ENCODE results near the gene KRT25. TPM values are rescaled to one million over a fixed set of nuclear protein-coding genes. Genes with fewer than 3 reads are reported as not detected.

Gene KRT25, protein sequence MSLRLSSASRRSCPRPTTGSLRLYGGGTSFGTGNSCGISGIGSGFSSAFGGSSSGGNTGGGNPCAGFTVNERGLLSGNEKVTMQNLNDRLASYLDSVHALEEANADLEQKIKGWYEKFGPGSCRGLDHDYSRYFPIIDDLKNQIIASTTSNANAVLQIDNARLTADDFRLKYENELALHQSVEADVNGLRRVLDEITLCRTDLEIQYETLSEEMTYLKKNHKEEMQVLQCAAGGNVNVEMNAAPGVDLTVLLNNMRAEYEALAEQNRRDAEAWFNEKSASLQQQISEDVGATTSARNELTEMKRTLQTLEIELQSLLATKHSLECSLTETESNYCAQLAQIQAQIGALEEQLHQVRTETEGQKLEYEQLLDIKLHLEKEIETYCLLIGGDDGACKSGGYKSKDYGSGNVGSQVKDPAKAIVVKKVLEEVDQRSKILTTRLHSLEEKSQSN
- not detected for total RNA-seq

DNA sequence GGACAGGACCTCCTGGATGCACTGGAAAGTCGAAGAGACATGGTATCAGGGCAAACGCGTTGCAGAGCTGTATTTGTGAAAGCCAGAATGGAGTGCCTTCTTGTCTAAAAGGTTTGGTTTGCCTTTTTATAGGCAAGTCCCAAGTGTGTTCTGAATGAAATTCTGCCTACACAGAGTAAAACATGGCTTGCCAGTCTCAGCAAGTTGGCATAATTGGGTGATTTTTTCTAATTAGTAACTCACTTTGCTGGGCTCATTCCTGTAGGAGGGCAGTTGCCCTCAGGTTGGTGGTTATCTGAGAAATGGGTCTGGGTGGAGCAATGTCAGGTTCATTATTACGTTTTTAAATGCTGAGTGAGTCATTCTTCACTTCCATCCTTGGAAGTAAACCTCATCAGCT is at the start of gene KRT25:
Gene KRT25 (minus strand): TSS at position 101 of the 400 bp plus-strand sequence. CDS start 60 bp downstream, at position 41.
- peaks cover 38% of the 10 kb centered on the region for H3K27me3 Mint-ChIP-seq
- no peak within 1 kb of the TSS for H3K27ac Mint-ChIP-seq
- DNase-seq (no peak), ATAC-seq (ENCODE audit: low read depth) (no peak)
- H3K36me3 Mint-ChIP-seq, result no peaks in the 10 kb centered on the region
- no peak within 1 kb of the TSS for H3K4me3 Mint-ChIP-seq
- POLR2A ChIA-PET, result no interaction called here
- no peaks in the 10 kb centered on the region for H3K4me1 Mint-ChIP-seq
- H3K9me3 Mint-ChIP-seq, result peaks cover 8% of the 10 kb centered on the region

DNA sequence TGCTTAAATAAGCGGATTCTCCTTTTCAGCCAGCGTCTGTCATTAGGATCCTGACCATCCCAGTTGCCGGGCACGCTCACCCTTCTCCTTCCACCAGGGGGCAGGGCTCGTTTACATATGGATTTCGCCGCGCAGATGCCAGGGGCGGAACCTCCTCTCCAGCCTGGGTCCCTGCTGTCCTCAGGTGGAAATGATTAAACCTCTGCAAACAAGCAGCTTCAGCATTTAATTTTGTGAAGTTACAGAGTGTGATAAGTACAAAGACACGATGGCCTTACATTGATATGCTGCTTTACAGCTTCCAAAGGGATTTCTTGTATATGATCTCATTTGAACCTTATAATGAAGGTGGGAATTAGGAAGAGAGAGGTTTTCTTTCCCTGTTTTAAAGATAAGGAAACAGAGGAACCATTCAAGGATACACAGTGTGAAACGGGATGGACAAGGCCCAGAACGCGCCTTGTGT is 48.5 kb upstream of the KRT25 start:
- ATAC-seq (ENCODE audit: low read depth) (peak; percentile 73), DNase-seq (peak; percentile 75)
- Mint-ChIP-seq H3K9me3 (no peaks in the 10 kb centered on the region), H3K27ac (no peak overlapping the region), H3K27me3 (peaks cover 39% of the 10 kb centered on the region), H3K4me1 (peaks cover 3% of the 10 kb centered on the region), H3K36me3 (no peaks in the 10 kb centered on the region), H3K4me3 (no peak overlapping the region)
- POLR2A ChIA-PET, result no interaction called here

DNA sequence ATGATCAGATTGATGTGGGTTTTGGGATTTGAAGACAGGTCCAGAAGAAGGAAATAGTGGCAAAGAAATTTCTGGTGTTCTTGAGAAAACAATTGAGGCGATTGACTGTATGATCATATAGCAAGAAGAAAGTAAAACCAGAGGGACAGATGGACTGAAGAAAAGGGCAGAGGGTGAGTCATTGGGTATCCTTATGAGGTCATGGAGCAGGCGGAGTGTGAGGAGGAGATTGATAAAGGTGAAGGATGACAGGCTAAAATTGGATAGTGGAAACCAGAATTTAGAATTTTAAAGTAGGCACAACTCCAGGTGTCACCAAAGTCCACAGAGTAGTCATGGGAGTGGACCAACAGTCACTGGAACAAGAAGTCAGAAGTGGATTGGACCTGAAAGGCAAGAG is 46.0 kb upstream of the KRT25 start:
- Mint-ChIP-seq H3K27me3 (peaks cover 27% of the 10 kb centered on the region), H3K4me1 (peaks cover 3% of the 10 kb centered on the region), H3K9me3 (no peaks in the 10 kb centered on the region), H3K4me3 (no peak overlapping the region), H3K27ac (no peak overlapping the region), H3K36me3 (no peaks in the 10 kb centered on the region)
- POLR2A ChIA-PET, result no interaction called here
- ATAC-seq (ENCODE audit: low read depth) (no peak), DNase-seq (no peak)

DNA sequence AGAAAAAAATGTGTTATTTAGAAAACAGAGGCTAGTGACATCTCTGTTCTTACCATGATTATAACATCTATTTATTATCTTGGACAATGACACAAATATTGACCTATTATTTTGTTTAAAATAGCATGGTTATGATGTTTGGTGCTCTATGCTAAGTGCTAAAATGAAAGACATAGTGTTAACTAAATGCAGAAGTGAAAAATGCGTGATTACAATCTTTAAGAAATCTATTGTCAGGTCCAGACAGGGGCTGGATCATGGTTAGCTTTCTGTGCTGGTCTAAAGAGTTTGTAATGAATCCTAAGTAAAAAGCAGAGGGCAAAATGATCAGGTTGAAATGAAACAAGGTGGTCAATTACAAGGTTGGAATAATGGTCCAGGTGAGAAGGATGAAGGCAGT is 45.2 kb upstream of the KRT25 start:
- H3K36me3 Mint-ChIP-seq, result no peaks in the 10 kb centered on the region
- ATAC-seq (ENCODE audit: low read depth), result no peak
- no peak overlapping the region for H3K4me3 Mint-ChIP-seq
- H3K4me1 Mint-ChIP-seq, result peaks cover 3% of the 10 kb centered on the region
- POLR2A ChIA-PET, result no interaction called here
- peaks cover 31% of the 10 kb centered on the region for H3K27me3 Mint-ChIP-seq
- no peak overlapping the region for H3K27ac Mint-ChIP-seq
- no peaks in the 10 kb centered on the region for H3K9me3 Mint-ChIP-seq
- DNase-seq, result no peak

DNA sequence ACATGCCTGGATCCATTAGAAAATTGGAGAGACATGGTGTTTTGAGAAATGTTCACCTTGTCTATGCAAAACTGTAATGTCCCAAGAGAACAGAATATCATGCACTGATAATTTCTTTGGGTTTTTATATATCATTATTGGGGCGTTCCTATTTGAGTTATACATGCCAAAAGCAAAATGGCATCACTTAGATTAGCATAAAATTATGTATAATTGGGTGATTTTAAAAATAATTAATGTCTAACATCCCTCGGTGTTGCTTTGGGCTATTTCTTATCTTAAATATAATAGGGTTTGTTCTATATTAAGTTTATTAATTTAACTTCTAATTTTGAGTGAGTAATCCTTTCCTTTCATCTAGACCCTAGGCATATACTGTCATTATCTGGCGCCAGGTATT is 44.7 kb upstream of the KRT25 start, which contains the start of gene KRT28:
Gene KRT28 (minus strand): TSS at position 101 of the 400 bp plus-strand sequence. CDS start 66 bp downstream, at position 35.
- ATAC-seq (ENCODE audit: low read depth) (no peak), DNase-seq (no peak)
- peaks cover 3% of the 10 kb centered on the region for H3K4me1 Mint-ChIP-seq
- H3K4me3 Mint-ChIP-seq, result no peak within 1 kb of the TSS
- H3K9me3 Mint-ChIP-seq, result no peaks in the 10 kb centered on the region
- H3K27me3 Mint-ChIP-seq, result peaks cover 26% of the 10 kb centered on the region
- POLR2A ChIA-PET, result no interaction called here
- no peak within 1 kb of the TSS for H3K27ac Mint-ChIP-seq
- no peaks in the 10 kb centered on the region for H3K36me3 Mint-ChIP-seq

DNA sequence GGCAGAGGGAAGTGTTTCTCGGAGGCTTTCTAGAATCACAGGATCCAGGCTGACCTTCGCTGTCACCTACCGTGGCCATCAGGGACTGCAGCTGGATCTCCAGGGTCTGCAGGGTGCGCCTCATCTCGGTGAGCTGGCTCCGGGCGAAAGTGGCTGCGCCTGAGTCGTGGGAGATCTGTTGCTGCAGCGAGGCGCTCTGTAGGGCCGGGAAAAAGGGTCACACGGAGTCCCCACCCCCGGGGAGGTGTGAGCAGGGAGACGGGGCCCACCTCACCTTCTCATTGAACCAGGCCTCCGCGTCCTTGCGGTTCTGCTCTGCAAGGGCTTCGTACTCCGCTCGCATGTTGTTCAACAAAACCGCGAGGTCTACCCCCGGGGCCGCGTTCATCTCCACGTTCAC is 41.7 kb upstream of the KRT25 start:
- no peak overlapping the region for H3K27ac Mint-ChIP-seq
- no peak for DNase-seq
- H3K36me3 Mint-ChIP-seq, result no peaks in the 10 kb centered on the region
- POLR2A ChIA-PET, result no interaction called here
- no peaks in the 10 kb centered on the region for H3K4me1 Mint-ChIP-seq
- no peaks in the 10 kb centered on the region for H3K9me3 Mint-ChIP-seq
- ATAC-seq (ENCODE audit: low read depth), result no peak
- peaks cover 24% of the 10 kb centered on the region for H3K27me3 Mint-ChIP-seq
- H3K4me3 Mint-ChIP-seq, result no peak overlapping the region

DNA sequence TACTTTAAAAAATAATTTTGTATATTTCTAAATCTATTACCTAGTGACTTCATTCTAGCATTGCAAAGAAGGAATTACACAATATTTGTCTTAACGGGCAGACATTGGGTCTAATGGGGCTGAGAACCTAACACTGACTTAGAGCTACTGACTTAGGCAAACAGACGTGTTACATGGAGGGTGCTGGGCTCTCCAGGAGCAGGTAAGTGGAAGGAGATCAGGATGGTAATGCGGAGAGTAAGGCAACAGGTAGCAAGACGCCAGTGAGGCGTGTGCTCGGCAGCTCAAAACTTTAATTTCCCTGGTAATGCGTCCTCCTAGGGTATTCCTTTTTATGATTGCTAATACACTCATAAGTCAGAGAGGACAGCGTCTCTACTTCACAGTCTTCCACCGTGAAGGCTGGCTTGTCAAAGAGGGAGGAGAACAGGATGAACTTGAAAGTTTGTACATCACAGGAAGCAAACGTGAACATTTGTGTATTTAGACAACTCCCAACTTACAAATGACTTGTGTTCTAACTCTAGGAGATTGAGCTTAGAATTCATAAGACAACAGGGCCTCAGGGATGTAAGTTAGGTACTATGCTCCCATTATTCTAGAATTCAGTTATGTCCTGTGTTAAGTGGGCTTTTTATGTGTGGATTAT is 40.0 kb upstream of the KRT25 start:
- peaks cover 24% of the 10 kb centered on the region for H3K27me3 Mint-ChIP-seq
- no peak overlapping the region for H3K4me3 Mint-ChIP-seq
- H3K36me3 Mint-ChIP-seq, result no peaks in the 10 kb centered on the region
- POLR2A ChIA-PET, result no interaction called here
- H3K9me3 Mint-ChIP-seq, result no peaks in the 10 kb centered on the region
- no peaks in the 10 kb centered on the region for H3K4me1 Mint-ChIP-seq
- H3K27ac Mint-ChIP-seq, result no peak overlapping the region
- no peak for ATAC-seq (ENCODE audit: low read depth)
- no peak for DNase-seq

DNA sequence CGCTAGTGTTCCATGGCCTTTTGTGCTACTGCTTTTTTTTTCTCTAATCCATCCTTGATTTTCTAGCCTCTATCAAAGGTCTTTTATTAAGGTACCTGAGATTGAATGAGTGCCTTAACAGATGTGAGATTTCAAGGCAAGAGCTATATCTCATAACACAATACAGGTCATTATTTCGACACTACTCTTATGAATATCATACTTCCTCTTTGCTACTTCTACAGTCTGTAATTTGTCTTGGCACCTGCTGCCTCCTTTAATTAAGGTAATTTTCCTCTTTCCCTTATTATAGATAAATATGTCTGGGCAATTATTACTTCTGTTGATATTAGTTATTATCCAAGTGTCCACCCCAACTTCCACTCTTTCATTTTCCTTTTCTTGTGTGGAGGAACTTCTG is 39.3 kb upstream of the KRT25 start:
- ATAC-seq (ENCODE audit: low read depth), result no peak
- Mint-ChIP-seq H3K9me3 (no peaks in the 10 kb centered on the region), H3K4me3 (no peak overlapping the region), H3K27me3 (peaks cover 22% of the 10 kb centered on the region), H3K36me3 (no peaks in the 10 kb centered on the region), H3K27ac (no peak overlapping the region), H3K4me1 (no peaks in the 10 kb centered on the region)
- POLR2A ChIA-PET, result no interaction called here
- DNase-seq, result no peak

DNA sequence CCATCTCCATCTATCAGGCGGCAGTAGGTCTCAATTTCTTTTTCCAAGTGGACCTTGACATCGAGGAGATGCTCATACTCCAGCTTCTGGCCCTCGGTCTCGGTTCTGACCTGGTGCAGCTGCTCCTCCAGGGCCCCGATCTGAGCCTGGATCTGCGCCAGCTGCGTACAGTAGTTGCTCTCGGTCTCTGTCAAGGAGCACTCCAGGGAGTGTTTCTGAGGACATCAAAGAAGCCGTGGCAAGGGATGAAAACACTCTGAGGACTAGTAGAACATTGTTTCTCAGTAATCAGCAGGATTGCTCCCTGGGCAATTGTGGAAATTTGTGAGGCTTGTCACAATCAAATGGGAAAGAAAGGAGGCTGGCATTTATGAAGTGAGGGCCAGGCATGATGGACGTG is 38.7 kb upstream of the KRT25 start:
- POLR2A ChIA-PET, result no interaction called here
- no peak overlapping the region for H3K27ac Mint-ChIP-seq
- H3K4me3 Mint-ChIP-seq, result no peak overlapping the region
- DNase-seq, result no peak
- ATAC-seq (ENCODE audit: low read depth), result no peak
- peaks cover 16% of the 10 kb centered on the region for H3K27me3 Mint-ChIP-seq
- H3K9me3 Mint-ChIP-seq, result no peaks in the 10 kb centered on the region
- H3K4me1 Mint-ChIP-seq, result no peaks in the 10 kb centered on the region
- H3K36me3 Mint-ChIP-seq, result no peaks in the 10 kb centered on the region

DNA sequence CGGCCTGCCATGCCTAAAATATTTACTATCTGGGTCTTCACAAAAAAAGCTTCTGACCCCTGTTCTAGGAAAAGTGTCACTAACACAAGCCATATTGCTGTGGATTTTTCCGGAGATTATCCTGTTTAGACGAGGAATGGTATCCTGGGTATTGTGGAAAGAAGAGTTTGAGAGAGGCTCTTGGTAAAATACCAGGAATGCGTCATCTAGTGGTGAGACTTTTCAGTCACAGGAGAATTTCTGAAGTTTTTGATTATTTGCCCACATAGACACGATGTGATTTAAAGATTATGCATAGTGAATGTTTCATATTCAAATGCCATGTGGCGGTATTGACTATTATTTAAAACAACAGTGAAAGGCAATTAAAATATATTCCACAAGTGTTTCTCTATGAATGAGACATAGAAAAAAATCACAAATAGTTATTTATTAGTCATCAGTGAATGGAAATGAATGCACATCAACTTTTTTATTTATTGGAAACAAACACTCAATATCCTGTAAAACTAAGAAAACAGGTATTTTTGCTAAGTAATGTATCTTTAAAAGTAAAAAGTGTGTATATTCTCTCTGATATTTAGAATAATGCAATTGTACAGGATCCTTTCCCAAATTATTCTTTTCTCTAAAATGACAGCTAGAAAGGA is 36.8 kb upstream of the KRT25 start:
- ATAC-seq (ENCODE audit: low read depth) (no peak), DNase-seq (no peak)
- Mint-ChIP-seq H3K27ac (no peak overlapping the region), H3K27me3 (peaks cover 18% of the 10 kb centered on the region), H3K9me3 (no peaks in the 10 kb centered on the region), H3K4me3 (no peak overlapping the region), H3K36me3 (no peaks in the 10 kb centered on the region), H3K4me1 (no peaks in the 10 kb centered on the region)
- POLR2A ChIA-PET, result no interaction called here

DNA sequence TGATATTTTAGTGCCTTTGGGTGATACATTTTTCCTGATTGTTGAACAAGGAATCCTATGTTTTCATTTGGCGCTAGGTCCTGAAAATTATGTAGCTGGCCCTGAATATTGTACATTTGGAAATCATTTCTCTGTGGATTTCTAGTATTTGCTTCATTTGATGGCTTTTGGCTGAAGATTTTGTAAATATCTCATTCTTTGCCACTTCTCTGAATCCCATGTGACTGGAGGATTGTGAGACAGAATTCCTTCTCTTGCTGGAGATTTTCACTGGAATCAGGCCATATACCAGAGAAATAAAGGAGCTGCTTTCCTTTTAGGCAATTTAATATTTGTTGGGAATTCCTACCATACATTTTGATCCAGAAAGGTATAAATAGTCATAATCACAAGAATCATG is 36.0 kb upstream of the KRT25 start:
- H3K4me3 Mint-ChIP-seq, result no peak overlapping the region
- H3K27me3 Mint-ChIP-seq, result peaks cover 14% of the 10 kb centered on the region
- no peaks in the 10 kb centered on the region for H3K9me3 Mint-ChIP-seq
- H3K27ac Mint-ChIP-seq, result no peak overlapping the region
- no peak for ATAC-seq (ENCODE audit: low read depth)
- POLR2A ChIA-PET, result no interaction called here
- H3K36me3 Mint-ChIP-seq, result no peaks in the 10 kb centered on the region
- no peak for DNase-seq
- no peaks in the 10 kb centered on the region for H3K4me1 Mint-ChIP-seq

DNA sequence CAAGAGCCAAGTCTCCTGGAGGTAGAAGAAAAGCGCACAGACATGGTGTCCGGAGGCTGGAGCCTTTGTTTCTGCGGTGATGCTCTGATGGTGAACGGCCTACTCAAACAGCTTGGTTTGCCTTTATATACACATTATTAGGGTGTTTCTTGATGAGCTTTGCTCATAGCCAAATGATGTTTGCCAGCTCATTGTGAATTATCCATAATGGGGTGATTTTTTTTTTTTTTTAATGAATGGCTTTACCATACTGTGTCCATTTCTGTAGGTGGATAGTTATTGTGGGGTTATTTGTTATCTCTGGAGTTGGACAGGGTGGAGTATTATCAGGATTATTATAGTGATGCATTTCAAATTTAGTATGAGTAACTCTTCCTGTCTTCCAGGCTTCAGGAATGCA is 27.3 kb upstream of the KRT25 start, which contains the start of gene KRT27:
Gene KRT27 (minus strand): TSS at position 101 of the 400 bp plus-strand sequence. CDS start 57 bp downstream, at position 44.
- peaks cover 4% of the 10 kb centered on the region for H3K4me1 Mint-ChIP-seq
- peaks cover 40% of the 10 kb centered on the region for H3K27me3 Mint-ChIP-seq
- no peak within 1 kb of the TSS for H3K4me3 Mint-ChIP-seq
- H3K27ac Mint-ChIP-seq, result no peak within 1 kb of the TSS
- POLR2A ChIA-PET, result no interaction called here
- no peak for DNase-seq
- no peaks in the 10 kb centered on the region for H3K36me3 Mint-ChIP-seq
- H3K9me3 Mint-ChIP-seq, result no peaks in the 10 kb centered on the region
- ATAC-seq (ENCODE audit: low read depth), result no peak

DNA sequence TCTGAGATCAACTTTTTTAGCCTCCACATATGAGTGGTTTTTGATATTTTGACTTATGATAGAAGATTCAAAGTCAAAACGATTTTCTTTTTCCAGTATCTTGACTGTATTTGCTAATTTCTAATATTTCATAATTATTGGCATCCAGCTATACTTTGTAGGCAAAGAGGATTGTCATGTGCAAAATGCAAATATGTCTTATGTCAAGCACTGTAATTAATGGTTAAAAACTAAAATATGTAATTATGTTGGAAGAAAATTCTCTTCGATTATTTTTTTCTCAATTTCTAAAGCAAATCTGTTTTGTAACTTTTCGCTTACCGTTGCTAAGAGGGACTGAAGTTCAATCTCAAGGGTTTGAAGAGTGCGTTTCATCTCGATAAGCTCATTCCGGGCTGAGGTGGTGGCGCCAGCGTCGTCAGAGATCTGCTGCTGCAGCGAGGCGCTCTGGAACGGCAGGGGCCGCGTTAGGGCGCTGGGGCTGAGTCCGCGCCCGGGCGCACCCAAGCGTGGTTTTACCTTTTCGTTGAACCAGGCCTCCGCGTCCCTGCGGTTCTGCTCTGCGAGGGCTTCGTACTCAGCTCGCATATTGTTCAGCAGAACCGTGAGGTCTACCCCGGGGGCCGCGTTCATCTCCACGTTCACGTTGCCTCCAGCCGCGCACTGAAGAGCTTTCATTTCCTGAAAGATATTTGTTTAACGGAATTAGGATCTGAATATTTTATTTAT is 24.2 kb upstream of the KRT25 start:
- POLR2A ChIA-PET, result no interaction called here
- H3K9me3 Mint-ChIP-seq, result no peaks in the 10 kb centered on the region
- H3K36me3 Mint-ChIP-seq, result no peaks in the 10 kb centered on the region
- ATAC-seq (ENCODE audit: low read depth) (no peak), DNase-seq (peak; percentile 42)
- peaks cover 62% of the 10 kb centered on the region for H3K27me3 Mint-ChIP-seq
- H3K27ac Mint-ChIP-seq, result no peak overlapping the region
- peaks cover 4% of the 10 kb centered on the region for H3K4me1 Mint-ChIP-seq
- peak overlapping the region; percentile 62 for H3K4me3 Mint-ChIP-seq

All from activated naive CD8-positive, alpha-beta T cell treated with anti-CD3 and anti-CD28 coated beads, Interleukin-2, amount 10 ng/mL, durations not matched to agents 7 days and 5 days (primary cell).